ENCODE measurements around the gene FOXD1.
"Not testable (repeated sequence)": the region's sequence is repeated elsewhere in the genome, so short reads cannot be mapped to it uniquely, and the experiment has no call there.

The FOXD1 gene

GRCh38 chr5:73415171-73415570, 33.4 kb downstream of the FOXD1 start:
- no peak for DNase-seq

DNA sequence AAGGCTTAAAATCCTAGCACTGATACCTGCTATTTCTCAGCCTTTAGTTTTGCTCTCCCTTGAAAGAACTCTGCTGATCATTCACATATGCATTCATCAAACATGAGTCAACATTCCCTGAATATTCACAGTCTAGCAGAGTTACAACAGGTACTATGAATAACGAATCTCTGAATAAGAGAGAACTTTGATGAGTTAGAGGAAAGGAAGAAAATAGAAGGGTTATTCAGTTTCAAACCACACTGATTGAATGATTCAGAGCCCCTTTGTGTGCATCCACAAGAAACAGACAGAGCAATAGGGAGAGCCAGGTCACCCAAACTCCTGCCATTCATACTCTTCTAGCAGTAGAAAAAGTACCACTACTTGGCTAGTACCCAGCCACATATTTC, 36.0 kb downstream of the FOXD1 start:
- no peak for DNase-seq

GRCh38 chr5:73411936-73412596, 36.5 kb downstream of the FOXD1 start:
- DNase-seq = no peak

DNA sequence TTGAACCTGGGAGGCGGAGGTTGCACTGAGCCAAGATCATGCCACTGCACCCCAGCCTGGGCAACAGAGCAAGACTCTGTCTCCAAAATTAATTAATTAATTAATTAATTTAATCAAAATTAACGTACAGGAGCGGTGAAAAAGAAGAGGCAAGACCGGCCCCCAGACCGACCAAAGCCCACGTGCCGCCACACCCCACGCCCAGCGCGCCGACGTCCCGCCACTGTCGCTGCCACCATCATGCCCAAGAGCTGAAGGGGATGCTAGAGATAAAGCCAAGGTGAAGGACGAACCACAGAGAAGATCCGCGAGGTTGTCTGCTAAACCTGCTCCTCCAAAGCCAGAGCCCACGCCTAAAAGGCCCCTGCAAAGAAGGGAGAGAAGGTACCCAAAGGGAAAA, 38.6 kb downstream of the FOXD1 start:
- DNase-seq = not testable (repeated sequence)

- DNase-seq = no peak
Measured at GRCh38 chr5:73405691-73406090, 42.9 kb downstream of the FOXD1 start.

- DNase-seq = no peak
Measured at GRCh38 chr5:73399775-73400174, 48.8 kb downstream of the FOXD1 start.
